A549 (cell line): ENCODE data around the gene CDC42EP4. TPM values are rescaled to one million over a fixed set of nuclear protein-coding genes. Genes with fewer than 3 reads are reported as not detected.

ENCODE experiments used
- ATAC-seq, 2 experiments: fragments of 200-7000 bp in 1 of 2; fragments of >200 bp in 1 of 2; cut with Nextera tagmentation in 1 of 2; cut with Tn5 transposase in 1 of 2; 3 replicates each; pipeline versions ENCODE4 v1.8.0 to v1.9.1; 2018 to 2020; ENCODE audit warnings: mild to moderate bottlenecking in 1 of 2, moderate library complexity in 1 of 2
- CTCF ChIA-PET: fragments of 300-600 bp; sonication (Branson Sonifier 250); formaldehyde crosslinking; extraction: SDS; loops from one replicate; lab custom pipeline; 2021; ENCODE audit warnings: antibody characterized with exemption, inconsistent platforms; lab: Yijun Ruan, JAX
- POLR2A ChIA-PET: fragments of 350-600 bp; formaldehyde crosslinking; extraction: SDS; loops from one replicate; lab custom pipeline; 2021; ENCODE audit warnings: antibody characterized with exemption, inconsistent platforms; lab: Yijun Ruan, JAX
- DNase-seq, 2 experiments: peaks; one replicate each; pipeline versions ENCODE4 v3.0.0 to v3.0.0-alpha.2; 2011 to 2016; ENCODE audit warnings: low read depth in 1 of 2, low spot score in 1 of 2
- FAIRE-seq: peaks from 2 replicates; lab custom pipeline; 2011; peaks lifted over from hg19 to GRCh38; lab: Jason Lieb, UNC
- H3K27ac ChIP-seq, 2 experiments: fragments of >200 bp; sonication (Bioruptor Twin); formaldehyde crosslinking; 3 replicates each; pipeline ENCODE4 v1.5.1; 2016 to 2017
- H3K4me1 ChIP-seq: fragments of >200 bp; sonication (Bioruptor Twin); formaldehyde crosslinking; 3 replicates; pipeline ENCODE4 v1.6.1; 2016
- H3K4me2 ChIP-seq: fragments of >200 bp; sonication (Bioruptor Twin); formaldehyde crosslinking; 3 replicates; pipeline ENCODE4 v1.6.1; 2016
- H3K4me3 ChIP-seq: fragments of >200 bp; sonication (Bioruptor Twin); formaldehyde crosslinking; 3 replicates; pipeline ENCODE4 v1.5.1; 2016
- H3K9me3 ChIP-seq: fragments of >200 bp; sonication (Bioruptor Twin); formaldehyde crosslinking; 3 replicates; pipeline ENCODE4 v1.6.1; 2016
- BHLHE40 ChIP-seq: IDR thresholded peaks from 2 replicates; pipeline ENCODE4 v1.6.1; 2012; ENCODE audit warnings: low read depth, low read length, inconsistent platforms
- CBX8 ChIP-seq: fragments of 200-600 bp; sonication (generic); IDR thresholded peaks from 2 replicates; pipeline ENCODE4 v1.6.1; 2016
- CEBPB ChIP-seq, 2 experiments: fragments of >200 bp in 1 of 2; sonication (Bioruptor Twin) in 1 of 2; formaldehyde crosslinking in 1 of 2; IDR thresholded peaks; 2 replicates each; pipeline ENCODE4 v1.6.1; 2012 to 2016
- CHD2 ChIP-seq: fragments of 150-350 bp; IDR thresholded peaks from 2 replicates; pipeline ENCODE4 v1.6.1; 2014; ENCODE audit warnings: low read length; ENCODE audit not compliant: partially characterized antibody
- EHF ChIP-seq: fragments of 250-450 bp; sonication (Bioruptor Pico); IDR thresholded peaks from 2 replicates; pipeline ENCODE4 v1.5.0; 2020; ENCODE audit warnings: mild to moderate bottlenecking
- ESRRA ChIP-seq: fragments of 150-350 bp; IDR thresholded peaks from 2 replicates; pipeline ENCODE4 v1.6.1; 2014; ENCODE audit warnings: mild to moderate bottlenecking, low read length, borderline replicate concordance
- GATA3 ChIP-seq: IDR thresholded peaks from 2 replicates; pipeline ENCODE4 v1.6.1; 2012; ENCODE audit warnings: borderline replicate concordance
- HOXA7 ChIP-seq: fragments of 250-450 bp; sonication (Bioruptor Pico); IDR thresholded peaks from 2 replicates; pipeline ENCODE4 v1.5.0; 2020; ENCODE audit warnings: mild to moderate bottlenecking, moderate library complexity
- JUN ChIP-seq, 2 experiments: fragments of >200 bp; sonication (Bioruptor Twin); formaldehyde crosslinking; IDR thresholded peaks; 2 replicates in 1 of 2; 3 replicates in 1 of 2; pipeline ENCODE4 v1.6.1; 2016 to 2017
- MAFK ChIP-seq: fragments of 450-650 bp; IDR thresholded peaks from 2 replicates; pipeline ENCODE4 v1.6.1; 2014; ENCODE audit not compliant: partially characterized antibody
- MAZ ChIP-seq: fragments of 150-350 bp; IDR thresholded peaks from 2 replicates; pipeline ENCODE4 v1.6.1; 2014; ENCODE audit warnings: antibody characterized with exemption, low read depth, low read length, borderline replicate concordance
- NPAS2 ChIP-seq: fragments of 250-450 bp; sonication (Bioruptor Pico); IDR thresholded peaks from 2 replicates; pipeline ENCODE4 v1.8.0; 2022; ENCODE audit warnings: mild to moderate bottlenecking, moderate library complexity, borderline replicate concordance
- PHF8 ChIP-seq: fragments of 200-600 bp; sonication (generic); IDR thresholded peaks from 2 replicates; pipeline ENCODE4 v1.6.1; 2016; ENCODE audit warnings: low read depth, mild to moderate bottlenecking, antibody characterized with exemption, moderate library complexity, borderline replicate concordance
- POLR2A ChIP-seq: IDR thresholded peaks from 2 replicates; pipeline ENCODE4 v1.6.1; 2012; ENCODE audit warnings: mild to moderate bottlenecking, low read length
- RARB ChIP-seq: fragments of 250-450 bp; sonication (Bioruptor Pico); IDR thresholded peaks from 2 replicates; pipeline ENCODE4 v1.8.0; 2021; ENCODE audit warnings: mild to moderate bottlenecking, moderate library complexity
- RCOR1 ChIP-seq: fragments of 150-350 bp; IDR thresholded peaks from 2 replicates; pipeline ENCODE4 v1.6.1; 2014; ENCODE audit warnings: antibody characterized with exemption, low read length, low read depth
- RFX5 ChIP-seq: fragments of 450-650 bp; IDR thresholded peaks from 2 replicates; pipeline ENCODE4 v1.7.1; 2014; ENCODE audit warnings: antibody characterized with exemption, mild to moderate bottlenecking, moderate library complexity
- RNF2 ChIP-seq: fragments of 200-600 bp; sonication (generic); IDR thresholded peaks from 2 replicates; pipeline ENCODE4 v1.6.1; 2016; ENCODE audit warnings: low read depth, mild to moderate bottlenecking, antibody characterized with exemption, moderate library complexity, borderline replicate concordance
- SMC3 ChIP-seq: fragments of >200 bp; sonication (Bioruptor Twin); formaldehyde crosslinking; IDR thresholded peaks from 3 replicates; pipeline ENCODE4 v1.6.1; 2018; ENCODE audit warnings: inconsistent platforms
- TFCP2L1 ChIP-seq: fragments of 250-450 bp; sonication (Bioruptor Pico); IDR thresholded peaks from 2 replicates; pipeline ENCODE4 v1.5.0; 2021; ENCODE audit warnings: mild to moderate bottlenecking
- TP53 ChIP-seq: fragments of 250-450 bp; sonication (Bioruptor Pico); IDR thresholded peaks from 2 replicates; pipeline ENCODE4 v1.5.0; 2021; ENCODE audit warnings: mild to moderate bottlenecking, moderate library complexity
- ZNF302 ChIP-seq: fragments of 250-450 bp; sonication (Bioruptor Pico); IDR thresholded peaks from 2 replicates; pipeline ENCODE4 v1.9.0; 2021; ENCODE audit warnings: inconsistent platforms, mild to moderate bottlenecking, moderate library complexity
- WGBS: methylation state at CpG from one replicate; pipeline ENCODE4 v1.1.6; 2017; ENCODE audit errors: missing lambda C conversion rate; 5-methylcytosine and 5-hydroxymethylcytosine counted together
- polyA plus RNA-seq, 4 experiments: library from polyadenylated mRNA; depleted of rRNA in 3 of 4; stranded (reverse); fragments of >200 nt; fragmentation: RNase III in 1 of 4; extraction: RNeasy Plus Mini Kit Qiagen cat#74134 plus additional on column Dnase treatment in 1 of 4; gene quantifications; 2 replicates in 3 of 4; 3 replicates in 1 of 4; pipeline ENCODE4 v1.2.3, GENCODE V29; 2011 to 2017
- TF ChIP-seq, protein P1 (sequence below): IDR thresholded peaks from 2 replicates; pipeline ENCODE4 v1.6.1; 2012
- TF ChIP-seq, protein P2 (sequence below): fragments of 250-450 bp; sonication (Bioruptor Pico); IDR thresholded peaks from 2 replicates; pipeline ENCODE4 v1.5.0; 2020; ENCODE audit warnings: low read depth, mild to moderate bottlenecking, moderate library complexity
- TF ChIP-seq, protein P3 (sequence below): fragments of >200 bp; sonication (Bioruptor Twin); formaldehyde crosslinking; IDR thresholded peaks from 2 replicates; pipeline ENCODE4 v1.6.1; 2016
- TF ChIP-seq, protein P4 (sequence below): fragments of 150-350 bp; IDR thresholded peaks from 2 replicates; pipeline ENCODE4 v1.6.1; 2014; ENCODE audit warnings: low read depth, mild to moderate bottlenecking, low read length
- TF ChIP-seq, protein P5 (sequence below): fragments of 250-450 bp; sonication (Bioruptor Pico); IDR thresholded peaks from 2 replicates; pipeline ENCODE4 v1.5.0; 2021; ENCODE audit warnings: mild to moderate bottlenecking, moderate library complexity, borderline replicate concordance
- TF ChIP-seq, protein P6 (sequence below): fragments of >200 bp; sonication (Bioruptor Twin); formaldehyde crosslinking; IDR thresholded peaks from 3 replicates; pipeline ENCODE4 v1.6.1; 2016

Gene CDC42EP4
- polyA plus RNA-seq, 2 of the 4 experiments (the other 2 are of a cell fraction) = 33.8 to 65.7 TPM

DNA sequence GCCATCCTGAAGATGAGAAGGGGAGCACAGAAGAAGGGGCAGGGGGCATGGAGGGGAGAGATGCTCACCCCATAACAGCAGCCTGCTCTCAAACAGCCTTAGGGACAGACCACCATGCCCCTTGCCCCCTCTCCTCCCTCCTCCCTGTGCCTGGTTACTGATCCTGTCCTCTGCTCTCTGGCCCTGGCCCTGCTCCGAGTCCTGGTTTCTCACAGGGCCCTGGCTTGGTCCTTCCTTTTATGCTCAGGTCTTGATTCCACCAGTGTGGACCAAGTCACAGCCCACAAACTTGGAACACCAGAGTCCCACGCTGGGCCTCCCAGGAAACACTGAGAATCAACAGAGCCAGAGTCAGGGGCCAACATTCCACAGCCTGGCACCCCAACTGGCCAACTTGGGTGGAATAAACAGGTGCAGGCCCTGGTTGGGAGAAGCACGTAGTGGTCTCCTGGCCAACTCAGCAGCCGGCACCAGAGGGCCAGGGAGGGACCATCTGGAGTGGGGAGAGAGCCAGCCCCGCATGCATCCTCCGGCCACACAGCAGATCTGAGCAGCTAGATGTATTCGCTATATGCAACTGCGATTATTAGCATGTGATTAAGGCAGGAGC lies 44.9 kb upstream of the CDC42EP4 start:
- Histone ChIP-seq H3K9me3 (no peaks in the 10 kb centered on the region), H3K4me2 (no peak overlapping the region), H3K27ac (peak overlapping the region in 1 of 2 experiments; percentile 66; a peak in 3 of 6 replicates), H3K4me1 (peaks cover 30% of the 10 kb centered on the region), H3K4me3 (no peak overlapping the region)
- ChIA-PET POLR2A (no interaction called here), CTCF (interaction anchor here (0.8 to 8.5 kb wide), 10 partner anchors 9 to 631 kb away, joined by 3 to 81 read pairs (median 4); no protein-coding TSS in a partner anchor)
- TF ChIP-seq ZNF302 (CRISPR knock-in tag) (no peak), NPAS2 (CRISPR knock-in tag) (no peak)
- no peak for DNase-seq
- no peak for FAIRE-seq
- ATAC-seq = peak in 1 of 2 experiments; percentile 13; a peak in 2 of 6 replicates
- 90% methylated on average over 8 of the region's 8 CpGs for WGBS

DNA sequence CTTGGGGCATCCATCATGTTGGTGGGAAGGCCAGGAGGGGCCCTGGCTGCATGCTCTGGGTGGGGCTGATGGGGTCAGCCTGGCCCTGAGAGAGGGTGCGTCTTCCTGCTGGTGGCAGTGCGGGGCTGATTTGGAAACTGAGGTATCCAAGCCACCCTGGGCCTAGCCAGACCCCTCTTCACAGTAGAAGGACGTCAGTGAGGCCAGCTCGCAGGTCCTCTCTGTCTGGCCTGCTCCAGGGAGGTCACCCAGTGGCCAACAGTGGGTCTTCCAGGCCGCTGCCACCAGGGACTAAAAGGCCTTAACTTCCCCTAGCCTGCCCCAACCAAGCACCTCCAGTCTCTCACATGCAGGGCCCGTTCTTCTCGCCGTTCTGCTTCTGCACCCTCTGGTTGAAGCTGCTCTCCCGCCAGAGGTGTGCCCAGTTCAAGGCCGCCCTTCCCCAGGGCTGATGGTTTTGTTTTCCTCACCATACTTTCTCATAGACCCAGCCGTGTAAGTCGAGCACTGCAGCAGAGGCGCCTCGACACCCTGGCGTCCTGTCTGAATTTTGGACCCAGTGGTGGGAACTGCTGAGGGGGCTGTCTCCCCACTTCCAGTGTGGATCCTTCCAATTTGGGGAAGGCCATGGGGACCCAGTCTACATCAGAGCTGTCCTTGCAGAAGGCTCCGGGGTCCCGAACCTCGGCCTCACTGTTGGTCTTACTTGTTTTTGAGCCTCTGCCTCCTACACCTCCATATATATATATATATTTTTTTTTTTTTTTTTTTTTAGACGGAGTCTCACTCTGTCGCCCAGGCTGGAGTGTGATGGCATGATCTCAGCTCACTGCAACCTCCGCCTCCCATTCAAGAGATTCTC lies 42.9 kb upstream of the CDC42EP4 start:
- ATAC-seq (no peak), FAIRE-seq (no peak), DNase-seq (no peak)
- POLR2A ChIA-PET = interaction anchor here (1.1 kb wide), 1 partner anchor 44 kb away, joined by 4 read pairs; no protein-coding TSS in a partner anchor
- Histone ChIP-seq H3K27ac (no peak overlapping the region; a peak in 2 of 6 replicates), H3K4me3 (no peak overlapping the region), H3K4me2 (no peak overlapping the region), H3K9me3 (no peaks in the 10 kb centered on the region), H3K4me1 (peaks cover 19% of the 10 kb centered on the region)
- WGBS = 88% methylated on average over 21 of the region's 21 CpGs
- CTCF ChIA-PET = interaction anchor here (0.8 to 8.5 kb wide), 7 partner anchors 10 to 629 kb away, joined by 3 to 81 read pairs (median 6); no protein-coding TSS in a partner anchor
- TF ChIP-seq TFCP2L1 (CRISPR knock-in tag) (no peak), RFX5 (no peak), HOXA7 (no peak), BHLHE40 (no peak), GATA3 (no peak), SMC3 (no peak), POLR2A (no peak), RARB (no peak), CEBPB (IDR thresholded peaks at IDR 0.05) (no peak)
- TF ChIP-seq, protein P1, sequence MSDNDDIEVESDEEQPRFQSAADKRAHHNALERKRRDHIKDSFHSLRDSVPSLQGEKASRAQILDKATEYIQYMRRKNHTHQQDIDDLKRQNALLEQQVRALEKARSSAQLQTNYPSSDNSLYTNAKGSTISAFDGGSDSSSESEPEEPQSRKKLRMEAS = no peak
- TF ChIP-seq, protein P2, sequence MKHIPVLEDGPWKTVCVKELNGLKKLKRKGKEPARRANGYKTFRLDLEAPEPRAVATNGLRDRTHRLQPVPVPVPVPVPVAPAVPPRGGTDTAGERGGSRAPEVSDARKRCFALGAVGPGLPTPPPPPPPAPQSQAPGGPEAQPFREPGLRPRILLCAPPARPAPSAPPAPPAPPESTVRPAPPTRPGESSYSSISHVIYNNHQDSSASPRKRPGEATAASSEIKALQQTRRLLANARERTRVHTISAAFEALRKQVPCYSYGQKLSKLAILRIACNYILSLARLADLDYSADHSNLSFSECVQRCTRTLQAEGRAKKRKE = no peak
- TF ChIP-seq, protein P3, sequence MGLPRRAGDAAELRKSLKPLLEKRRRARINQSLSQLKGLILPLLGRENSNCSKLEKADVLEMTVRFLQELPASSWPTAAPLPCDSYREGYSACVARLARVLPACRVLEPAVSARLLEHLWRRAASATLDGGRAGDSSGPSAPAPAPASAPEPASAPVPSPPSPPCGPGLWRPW = no peak
- TF ChIP-seq, protein P4, sequence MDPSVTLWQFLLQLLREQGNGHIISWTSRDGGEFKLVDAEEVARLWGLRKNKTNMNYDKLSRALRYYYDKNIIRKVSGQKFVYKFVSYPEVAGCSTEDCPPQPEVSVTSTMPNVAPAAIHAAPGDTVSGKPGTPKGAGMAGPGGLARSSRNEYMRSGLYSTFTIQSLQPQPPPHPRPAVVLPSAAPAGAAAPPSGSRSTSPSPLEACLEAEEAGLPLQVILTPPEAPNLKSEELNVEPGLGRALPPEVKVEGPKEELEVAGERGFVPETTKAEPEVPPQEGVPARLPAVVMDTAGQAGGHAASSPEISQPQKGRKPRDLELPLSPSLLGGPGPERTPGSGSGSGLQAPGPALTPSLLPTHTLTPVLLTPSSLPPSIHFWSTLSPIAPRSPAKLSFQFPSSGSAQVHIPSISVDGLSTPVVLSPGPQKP = no peak
- TF ChIP-seq, all 56 proteins: peak for 0

DNA sequence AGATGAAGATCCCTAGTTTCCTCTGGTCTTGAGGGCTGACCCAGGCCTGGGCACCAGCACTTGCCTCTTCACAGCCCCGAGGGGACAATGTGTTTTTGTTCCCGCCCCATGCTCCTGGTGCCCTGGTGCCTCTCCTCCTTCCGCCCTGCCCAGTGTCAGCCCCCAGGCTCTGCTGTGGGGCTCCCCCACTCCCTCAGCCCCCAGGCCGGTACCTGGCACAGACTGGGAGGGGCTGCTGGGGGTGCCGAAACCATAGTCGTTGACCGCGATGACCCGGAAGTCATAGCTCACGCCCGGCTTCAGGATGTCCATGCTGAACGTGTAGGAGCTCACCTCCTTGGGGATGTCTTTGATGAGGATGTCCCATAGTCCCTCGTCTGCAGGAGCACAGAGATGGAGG lies 40.5 kb upstream of the CDC42EP4 start:
- ATAC-seq (no peak), FAIRE-seq (no peak), DNase-seq (no peak)
- Histone ChIP-seq H3K9me3 (no peaks in the 10 kb centered on the region), H3K4me1 (peaks cover 17% of the 10 kb centered on the region), H3K4me3 (no peak overlapping the region), H3K27ac (no peak overlapping the region), H3K4me2 (no peak overlapping the region)
- CTCF ChIA-PET = interaction anchor here (0.5 to 2.4 kb wide), 5 partner anchors 9 to 97 kb away, joined by 3 to 9 read pairs (median 4); no protein-coding TSS in a partner anchor
- POLR2A ChIA-PET = no interaction called here
- 91% methylated on average over 4 of the region's 13 CpGs for WGBS
- TF ChIP-seq RCOR1 (no peak), ESRRA (no peak), JUN (IDR thresholded peaks at IDR 0.05) (no peak), CBX8 (no peak), SMC3 (no peak), CHD2 (no peak), MAZ (no peak), ZNF302 (CRISPR knock-in tag) (no peak), EHF (no peak), TP53 (CRISPR knock-in tag) (no peak), RNF2 (no peak), MAFK (no peak), GATA3 (no peak), PHF8 (no peak)
- TF ChIP-seq, protein P5, sequence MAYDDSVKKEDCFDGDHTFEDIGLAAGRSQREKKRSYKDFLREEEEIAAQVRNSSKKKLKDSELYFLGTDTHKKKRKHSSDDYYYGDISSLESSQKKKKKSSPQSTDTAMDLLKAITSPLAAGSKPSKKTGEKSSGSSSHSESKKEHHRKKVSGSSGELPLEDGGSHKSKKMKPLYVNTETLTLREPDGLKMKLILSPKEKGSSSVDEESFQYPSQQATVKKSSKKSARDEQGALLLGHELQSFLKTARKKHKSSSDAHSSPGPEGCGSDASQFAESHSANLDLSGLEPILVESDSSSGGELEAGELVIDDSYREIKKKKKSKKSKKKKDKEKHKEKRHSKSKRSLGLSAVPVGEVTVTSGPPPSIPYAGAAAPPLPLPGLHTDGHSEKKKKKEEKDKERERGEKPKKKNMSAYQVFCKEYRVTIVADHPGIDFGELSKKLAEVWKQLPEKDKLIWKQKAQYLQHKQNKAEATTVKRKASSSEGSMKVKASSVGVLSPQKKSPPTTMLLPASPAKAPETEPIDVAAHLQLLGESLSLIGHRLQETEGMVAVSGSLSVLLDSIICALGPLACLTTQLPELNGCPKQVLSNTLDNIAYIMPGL (CRISPR knock-in tag) = no peak
- TF ChIP-seq, protein P6, sequence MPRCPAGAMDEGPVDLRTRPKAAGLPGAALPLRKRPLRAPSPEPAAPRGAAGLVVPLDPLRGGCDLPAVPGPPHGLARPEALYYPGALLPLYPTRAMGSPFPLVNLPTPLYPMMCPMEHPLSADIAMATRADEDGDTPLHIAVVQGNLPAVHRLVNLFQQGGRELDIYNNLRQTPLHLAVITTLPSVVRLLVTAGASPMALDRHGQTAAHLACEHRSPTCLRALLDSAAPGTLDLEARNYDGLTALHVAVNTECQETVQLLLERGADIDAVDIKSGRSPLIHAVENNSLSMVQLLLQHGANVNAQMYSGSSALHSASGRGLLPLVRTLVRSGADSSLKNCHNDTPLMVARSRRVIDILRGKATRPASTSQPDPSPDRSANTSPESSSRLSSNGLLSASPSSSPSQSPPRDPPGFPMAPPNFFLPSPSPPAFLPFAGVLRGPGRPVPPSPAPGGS = no peak
